PFSK-1 (cell line): ENCODE measurements around the gene SYT13.

Experiments
- FOXP2 ChIP-seq: optimal IDR thresholded peaks from 2 replicates; pipeline ENCODE3; 2011; ENCODE audit warnings: borderline replicate concordance, control low read depth, inconsistent platforms; ENCODE audit not compliant: insufficient read depth; ENCODE audit errors: extremely low read length, extremely low read depth
- POLR2AphosphoS5 ChIP-seq: IDR thresholded peaks from 2 replicates; pipeline ENCODE4 v1.6.1; 2012; ENCODE audit warnings: low read depth, mild to moderate bottlenecking, control low read depth, low read length, moderate library complexity
- SIN3A ChIP-seq: IDR thresholded peaks from 2 replicates; pipeline ENCODE4 v1.6.1; 2012; ENCODE audit warnings: mild to moderate bottlenecking, low read length, moderate library complexity, borderline replicate concordance; ENCODE audit not compliant: insufficient read depth
- TAF1 ChIP-seq: IDR thresholded peaks from 2 replicates; pipeline ENCODE4 v1.6.1; 2012; ENCODE audit warnings: low read length, control low read depth, borderline replicate concordance; ENCODE audit not compliant: insufficient read depth
- TF ChIP-seq, protein P1 (sequence below), 2 experiments: IDR thresholded peaks; 2 replicates each; pipeline versions ENCODE4 v1.6.1 to v1.8.0; 2011 to 2012; ENCODE audit warnings: low read depth in 2 of 2, low read length in 2 of 2, control low read depth in 1 of 2, inconsistent platforms in 1 of 2, mild to moderate bottlenecking in 1 of 2, moderate library complexity in 1 of 2; ENCODE audit not compliant: insufficient read depth in 1 of 2

The SYT13 gene

DNA sequence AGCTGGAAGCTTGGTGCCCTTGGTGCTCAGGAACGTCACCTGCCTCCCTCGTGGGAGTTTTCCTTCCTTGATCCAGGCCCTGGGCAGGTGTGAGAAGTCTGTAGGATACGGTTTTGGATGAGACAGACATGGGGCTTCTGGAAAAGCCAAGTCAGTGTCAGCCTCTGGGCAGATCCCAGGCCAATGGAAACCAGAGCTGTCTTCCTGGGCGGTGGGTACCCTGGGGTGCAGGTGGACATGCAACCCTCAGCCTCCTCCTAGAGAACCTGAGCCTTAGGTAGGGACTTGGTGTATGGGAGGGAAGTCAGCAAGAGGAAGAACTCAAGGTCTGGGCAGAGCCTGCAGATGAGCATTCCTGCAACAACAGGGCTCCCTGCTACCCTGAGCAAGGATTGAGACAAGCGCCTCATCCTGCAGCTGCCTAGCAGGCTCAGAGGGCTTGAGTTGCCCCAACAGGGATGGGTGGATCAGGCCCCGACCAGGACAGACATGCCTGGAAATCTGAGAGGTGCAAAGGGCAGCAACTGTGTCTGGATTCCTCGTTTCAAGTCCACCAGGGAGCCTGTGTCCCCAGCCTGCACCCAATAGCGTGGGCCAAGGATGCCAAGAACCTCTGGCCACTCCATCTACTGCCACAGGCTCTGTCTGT lies 37.6 kb upstream of the SYT13 start:
- TF ChIP-seq FOXP2 = no peak
- TF ChIP-seq SIN3A = no peak
- TF ChIP-seq POLR2AphosphoS5 = no peak
- TF ChIP-seq, protein P1, sequence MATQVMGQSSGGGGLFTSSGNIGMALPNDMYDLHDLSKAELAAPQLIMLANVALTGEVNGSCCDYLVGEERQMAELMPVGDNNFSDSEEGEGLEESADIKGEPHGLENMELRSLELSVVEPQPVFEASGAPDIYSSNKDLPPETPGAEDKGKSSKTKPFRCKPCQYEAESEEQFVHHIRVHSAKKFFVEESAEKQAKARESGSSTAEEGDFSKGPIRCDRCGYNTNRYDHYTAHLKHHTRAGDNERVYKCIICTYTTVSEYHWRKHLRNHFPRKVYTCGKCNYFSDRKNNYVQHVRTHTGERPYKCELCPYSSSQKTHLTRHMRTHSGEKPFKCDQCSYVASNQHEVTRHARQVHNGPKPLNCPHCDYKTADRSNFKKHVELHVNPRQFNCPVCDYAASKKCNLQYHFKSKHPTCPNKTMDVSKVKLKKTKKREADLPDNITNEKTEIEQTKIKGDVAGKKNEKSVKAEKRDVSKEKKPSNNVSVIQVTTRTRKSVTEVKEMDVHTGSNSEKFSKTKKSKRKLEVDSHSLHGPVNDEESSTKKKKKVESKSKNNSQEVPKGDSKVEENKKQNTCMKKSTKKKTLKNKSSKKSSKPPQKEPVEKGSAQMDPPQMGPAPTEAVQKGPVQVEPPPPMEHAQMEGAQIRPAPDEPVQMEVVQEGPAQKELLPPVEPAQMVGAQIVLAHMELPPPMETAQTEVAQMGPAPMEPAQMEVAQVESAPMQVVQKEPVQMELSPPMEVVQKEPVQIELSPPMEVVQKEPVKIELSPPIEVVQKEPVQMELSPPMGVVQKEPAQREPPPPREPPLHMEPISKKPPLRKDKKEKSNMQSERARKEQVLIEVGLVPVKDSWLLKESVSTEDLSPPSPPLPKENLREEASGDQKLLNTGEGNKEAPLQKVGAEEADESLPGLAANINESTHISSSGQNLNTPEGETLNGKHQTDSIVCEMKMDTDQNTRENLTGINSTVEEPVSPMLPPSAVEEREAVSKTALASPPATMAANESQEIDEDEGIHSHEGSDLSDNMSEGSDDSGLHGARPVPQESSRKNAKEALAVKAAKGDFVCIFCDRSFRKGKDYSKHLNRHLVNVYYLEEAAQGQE (IDR thresholded peaks at IDR 0.05; ENCODE audit: insufficient read depth in 1 of 2, low read depth in 2 of 2, low read length in 2 of 2) = no peak
- no peak for TF ChIP-seq TAF1

DNA sequence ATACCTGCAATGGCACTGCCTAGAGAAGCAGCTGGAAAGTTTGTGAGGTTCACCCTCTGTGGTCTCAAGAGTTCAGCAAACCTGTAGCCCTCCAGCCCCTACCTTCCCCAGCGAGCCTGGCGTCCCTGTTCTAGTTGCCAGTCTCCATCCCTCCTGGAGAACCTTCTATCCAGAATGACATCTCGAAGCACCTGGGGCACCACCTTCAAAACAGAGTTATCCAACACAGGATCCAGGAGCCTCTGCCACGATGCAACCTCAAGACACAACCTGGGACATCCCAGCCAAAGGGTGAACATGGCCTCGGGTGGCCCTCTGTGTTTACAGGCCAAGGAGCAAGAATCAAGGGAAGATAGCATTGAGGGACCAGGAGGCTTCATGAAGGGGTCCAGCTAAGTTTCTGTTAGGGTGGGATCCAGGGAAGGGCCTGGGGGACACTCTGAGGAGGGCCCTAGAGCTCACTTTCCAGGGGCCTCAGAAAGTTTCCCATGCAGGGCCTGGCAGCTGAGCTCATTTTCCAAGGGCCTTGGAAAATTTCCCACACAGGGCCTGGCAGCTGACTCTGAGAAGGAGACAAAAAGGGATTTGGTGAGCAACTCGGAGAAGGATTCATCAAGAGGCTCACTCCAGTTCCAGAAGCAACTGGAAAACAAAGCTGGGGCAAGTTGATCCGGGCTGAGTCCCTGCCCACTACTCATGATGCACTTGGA lies 36.9 kb upstream of the SYT13 start:
- TF ChIP-seq SIN3A (no peak), POLR2AphosphoS5 (no peak), TAF1 (no peak), FOXP2 (no peak)
- TF ChIP-seq, protein P1 (IDR thresholded peaks at IDR 0.05; ENCODE audit: insufficient read depth in 1 of 2, low read depth in 2 of 2, low read length in 2 of 2) = no peak

DNA sequence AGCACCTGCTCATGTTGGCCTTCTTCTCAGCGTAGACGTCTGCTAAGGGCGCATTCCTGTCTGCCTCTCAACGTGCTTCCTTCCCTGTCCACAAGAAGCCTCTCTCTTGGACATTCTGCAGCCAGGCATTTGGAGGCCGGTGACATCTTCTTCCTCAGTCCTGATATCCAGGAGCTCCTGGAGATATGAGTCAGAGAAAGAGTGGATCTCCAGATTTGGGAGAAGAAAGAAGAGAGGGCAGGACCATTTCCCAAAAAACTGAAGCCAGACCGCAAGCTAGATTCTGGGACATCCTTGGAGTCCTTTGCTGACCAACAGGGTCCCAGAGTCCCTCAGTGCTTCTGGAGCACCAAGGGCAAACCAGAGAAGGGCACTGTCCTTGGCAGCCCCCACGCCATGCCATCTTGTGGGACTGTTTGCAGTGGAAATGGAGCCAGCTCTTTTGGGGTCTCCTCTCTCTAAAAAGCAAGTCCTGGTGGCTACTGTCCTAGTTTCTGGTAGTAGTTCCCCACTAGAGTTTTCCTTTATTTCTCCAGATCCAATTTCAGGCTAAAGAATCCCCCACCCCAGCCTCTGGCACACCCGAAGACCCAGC lies 36.1 kb upstream of the SYT13 start:
- TF ChIP-seq, protein P1 (IDR thresholded peaks at IDR 0.05; ENCODE audit: insufficient read depth in 1 of 2, low read depth in 2 of 2, low read length in 2 of 2) = no peak
- TF ChIP-seq POLR2AphosphoS5 = no peak
- no peak for TF ChIP-seq FOXP2
- no peak for TF ChIP-seq SIN3A
- TF ChIP-seq TAF1 = no peak

DNA sequence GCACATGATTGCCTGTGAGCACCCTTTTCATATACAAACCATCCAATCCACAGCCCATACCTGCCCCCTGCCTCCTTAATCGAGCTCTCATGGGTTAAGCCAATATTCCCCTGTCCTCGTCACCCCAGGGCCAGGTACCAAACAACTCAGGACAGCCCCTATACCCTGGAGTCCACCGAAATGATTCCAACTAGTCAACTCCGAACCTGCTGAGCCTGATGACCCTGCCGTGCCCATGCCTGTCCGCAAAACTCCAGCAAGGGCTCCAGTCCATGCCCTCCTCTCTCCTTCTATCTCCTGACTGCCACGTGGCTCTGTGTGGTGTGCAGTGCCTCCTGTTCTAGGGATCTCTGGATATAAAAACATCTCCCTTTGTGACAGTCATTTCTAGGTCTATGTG lies 35.5 kb upstream of the SYT13 start:
- TF ChIP-seq SIN3A = no peak
- TF ChIP-seq, protein P1 (IDR thresholded peaks at IDR 0.05; ENCODE audit: insufficient read depth in 1 of 2, low read depth in 2 of 2, low read length in 2 of 2) = no peak
- TF ChIP-seq POLR2AphosphoS5 = no peak
- no peak for TF ChIP-seq TAF1
- no peak for TF ChIP-seq FOXP2
